Activated CD8-positive, alpha-beta memory T cell treated with anti-CD3 and anti-CD28 coated beads for 48 hours (primary cell): ENCODE data around the gene CLUH.
"Not testable (repeated sequence)": the region's sequence is repeated elsewhere in the genome, so short reads cannot be mapped to it uniquely, and the experiment has no call there.

Experiments used
- DNase-seq, 3 experiments: peaks; one replicate each; pipeline ENCODE4 v3.0.0-alpha.2; 2020; ENCODE audit warnings: low read depth in 2 of 3, low spot score in 2 of 3

The CLUH gene

DNA sequence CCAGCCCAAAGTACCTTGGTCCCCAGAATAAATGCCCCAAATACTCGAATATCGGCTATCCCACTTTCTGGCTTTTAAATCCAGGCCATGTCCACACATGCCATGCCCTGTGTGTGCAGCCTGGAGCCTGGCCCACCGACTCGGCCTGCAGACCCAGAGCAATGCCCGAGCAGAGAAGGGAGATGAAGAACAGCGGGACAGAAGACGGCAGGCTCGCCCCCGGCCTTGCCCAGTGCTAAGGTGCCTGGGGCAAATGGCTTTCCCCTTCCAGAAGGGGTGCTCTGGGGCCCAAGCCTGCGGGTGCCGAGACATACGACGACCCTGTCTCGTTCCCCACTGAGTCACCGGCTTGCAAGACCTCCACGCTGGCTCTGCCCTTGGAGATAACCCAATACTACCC is 8.0 kb downstream of the CLUH start:
- DNase-seq = no peak

DNA sequence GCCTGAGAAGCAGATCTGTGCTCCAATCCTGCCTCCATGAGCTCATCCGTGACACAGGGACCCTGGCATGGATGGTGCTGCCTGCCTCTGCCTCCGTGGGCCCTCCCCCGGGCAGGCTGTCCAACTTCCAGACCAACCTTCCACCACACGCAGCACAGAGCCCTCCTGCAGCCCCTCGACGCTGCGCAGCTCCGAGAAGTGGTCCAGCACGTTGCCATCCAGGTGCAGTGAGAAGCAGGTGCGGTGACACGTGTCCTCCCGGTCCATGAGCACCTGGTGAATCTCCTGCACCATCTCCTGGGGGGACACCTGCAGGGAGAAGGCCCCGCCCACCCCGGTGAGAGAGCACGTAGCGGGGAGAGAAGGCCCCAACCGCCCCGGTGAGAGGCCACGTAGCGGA is 8.4 kb downstream of the CLUH start:
- DNase-seq = no peak

DNA sequence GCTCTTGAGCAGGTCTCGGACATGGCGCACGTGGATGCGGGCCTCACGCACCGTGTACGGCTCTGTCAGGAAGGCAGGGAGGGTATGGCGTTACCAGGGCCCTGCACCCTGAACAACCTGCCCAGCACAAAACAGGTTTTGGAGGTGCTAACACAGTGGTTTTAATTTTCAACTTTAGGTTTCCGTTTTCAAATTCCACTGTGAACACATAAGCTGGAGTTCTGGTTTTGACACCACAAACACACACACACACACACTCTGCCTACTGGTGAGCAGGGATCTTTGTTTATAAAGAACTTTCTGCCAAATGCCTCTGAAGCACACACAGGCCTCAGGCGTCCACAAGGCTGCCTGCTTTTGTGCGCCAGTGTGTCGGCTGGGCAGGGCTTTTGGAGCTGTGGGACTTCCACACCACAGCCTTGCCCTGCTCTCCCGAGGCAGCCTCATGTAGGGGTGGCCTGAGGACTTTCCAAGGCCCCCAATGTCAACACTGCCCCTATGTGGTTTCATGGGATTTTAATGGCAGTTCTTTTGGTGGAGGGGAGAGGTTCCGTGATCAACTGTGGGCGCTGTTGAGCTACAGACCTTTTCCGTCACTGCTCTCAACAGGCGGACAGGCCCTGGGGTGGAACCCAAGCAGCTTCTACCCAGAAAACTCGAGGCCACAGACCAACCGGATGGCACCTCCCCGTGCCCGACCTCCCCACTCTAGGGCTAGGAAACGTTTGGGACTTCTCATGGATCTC is 9.4 kb downstream of the CLUH start:
- no peak for DNase-seq

DNA sequence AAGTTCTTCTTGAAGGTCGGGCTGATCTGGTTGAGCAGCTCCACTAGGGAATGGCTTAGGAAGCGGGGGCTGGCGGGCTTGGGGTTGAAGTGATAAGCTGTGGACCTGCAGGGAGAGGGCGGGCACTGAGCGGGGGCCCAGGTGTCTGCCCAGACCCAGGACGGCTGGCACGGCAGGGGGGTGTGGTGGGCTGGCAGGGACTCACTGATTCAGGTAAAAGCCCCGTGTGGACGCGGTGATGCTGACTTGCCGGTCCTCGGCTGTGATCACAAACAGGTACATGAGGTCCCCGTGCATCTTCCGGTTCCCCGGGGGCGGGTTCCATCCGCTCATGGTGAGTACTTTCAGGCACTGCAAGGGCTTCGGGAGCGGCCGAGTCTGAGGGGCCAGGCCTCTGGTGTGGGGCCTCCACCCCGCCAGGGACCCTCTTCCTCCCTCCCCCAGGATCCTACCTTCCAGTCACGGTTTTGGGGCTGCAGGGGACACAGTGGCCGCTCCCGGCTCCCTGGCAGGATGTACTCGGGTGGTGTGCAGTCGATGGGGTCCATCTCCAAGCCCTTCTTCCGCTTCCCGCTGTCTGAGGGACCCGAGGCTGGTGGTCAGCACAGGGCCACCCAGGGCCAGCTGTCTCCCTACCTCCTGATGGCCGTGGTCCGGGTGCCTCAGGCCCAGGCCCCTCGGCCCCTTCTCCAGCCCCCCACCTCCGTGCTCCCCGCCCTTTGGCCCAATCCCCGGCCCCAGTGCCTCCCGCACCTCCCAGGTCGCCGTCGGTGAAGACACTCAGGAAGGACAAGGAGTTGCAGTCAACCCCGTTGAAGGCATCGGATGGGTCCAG is 10.2 kb downstream of the CLUH start:
- no peak for DNase-seq

DNA sequence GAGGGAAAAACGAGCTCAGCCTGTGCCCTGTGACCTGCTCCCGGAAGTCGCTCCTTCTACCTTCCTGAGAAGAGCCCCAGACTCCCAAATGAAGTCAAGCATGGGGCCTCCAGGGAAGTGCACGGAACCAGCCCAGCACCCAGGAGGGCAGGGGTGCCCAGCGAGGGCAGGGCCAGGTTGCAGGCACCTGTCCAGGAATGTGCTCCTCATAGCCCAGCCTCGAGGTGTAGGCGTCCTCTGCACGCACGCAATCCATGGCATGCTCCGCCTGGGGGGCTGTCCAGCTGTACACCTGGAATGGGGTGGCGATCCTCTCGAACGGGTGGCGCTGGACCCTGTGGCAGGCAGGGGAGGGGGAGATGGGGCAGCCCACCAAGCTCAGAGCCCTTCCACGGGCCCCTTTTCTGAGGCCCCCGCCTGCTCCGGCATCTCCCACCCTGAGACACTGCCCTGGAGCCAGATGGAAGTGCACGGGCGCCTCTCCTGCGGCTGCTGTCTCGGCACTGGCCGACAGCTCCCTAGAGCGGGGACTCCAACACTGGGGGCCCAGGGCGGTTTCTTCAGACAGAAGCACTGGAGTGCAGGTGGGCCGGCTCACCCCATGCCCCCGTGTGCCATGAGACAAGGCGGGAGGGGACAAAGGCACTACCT is 10.9 kb downstream of the CLUH start:
- no peak for DNase-seq

DNA sequence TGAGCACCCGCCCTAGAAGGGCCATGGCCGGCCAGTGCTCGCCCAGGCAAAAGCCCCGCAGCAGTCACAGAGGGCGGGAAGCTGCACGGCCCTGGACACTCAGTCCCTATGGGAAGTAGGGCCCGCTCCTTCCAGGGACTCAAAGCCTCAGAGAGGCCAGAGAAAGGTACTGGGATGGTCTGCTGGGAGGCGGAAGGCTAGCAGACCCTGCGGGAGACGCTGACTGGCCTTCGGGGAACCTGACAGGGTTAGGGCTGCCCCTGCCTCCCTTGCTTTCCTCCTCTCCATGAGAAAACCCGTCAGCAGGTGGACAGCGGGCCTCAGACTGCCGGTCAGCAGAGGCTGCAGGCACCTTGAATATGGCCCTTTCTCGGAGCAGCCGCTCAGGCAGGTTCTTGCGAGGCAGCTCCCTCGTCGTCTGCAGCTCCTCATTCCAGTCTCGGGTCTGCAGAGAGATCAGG is 11.5 kb downstream of the CLUH start:
- DNase-seq = no peak

DNA sequence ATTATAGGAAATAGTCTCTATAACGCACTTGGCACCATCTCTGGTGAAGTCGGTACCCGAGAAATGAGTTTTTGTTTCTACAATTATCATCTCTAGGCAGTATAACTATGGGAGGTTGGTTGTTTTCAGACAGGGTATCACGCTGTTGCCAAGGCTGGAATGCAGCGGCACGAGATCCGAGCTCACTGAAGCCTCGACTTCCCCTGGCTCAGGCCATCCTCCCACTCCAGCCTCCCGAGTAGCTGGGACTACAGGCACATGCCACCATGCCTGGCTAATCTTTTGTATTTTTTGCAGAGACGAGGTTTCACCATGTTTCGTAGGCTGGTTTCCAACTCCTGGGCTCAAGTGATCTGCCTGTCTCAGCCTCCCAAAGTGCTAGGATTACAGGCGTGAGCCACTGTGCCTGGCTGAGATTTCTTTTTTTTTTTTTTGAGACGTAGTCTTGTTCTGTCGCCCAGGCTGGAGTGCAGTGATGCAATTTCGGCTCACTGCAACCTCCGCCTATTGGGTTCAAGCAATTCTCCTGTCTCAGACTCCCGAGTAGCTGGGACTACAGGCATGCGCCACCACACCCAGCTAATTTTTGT is 12.3 kb downstream of the CLUH start:
- DNase-seq = not testable (repeated sequence)

DNA sequence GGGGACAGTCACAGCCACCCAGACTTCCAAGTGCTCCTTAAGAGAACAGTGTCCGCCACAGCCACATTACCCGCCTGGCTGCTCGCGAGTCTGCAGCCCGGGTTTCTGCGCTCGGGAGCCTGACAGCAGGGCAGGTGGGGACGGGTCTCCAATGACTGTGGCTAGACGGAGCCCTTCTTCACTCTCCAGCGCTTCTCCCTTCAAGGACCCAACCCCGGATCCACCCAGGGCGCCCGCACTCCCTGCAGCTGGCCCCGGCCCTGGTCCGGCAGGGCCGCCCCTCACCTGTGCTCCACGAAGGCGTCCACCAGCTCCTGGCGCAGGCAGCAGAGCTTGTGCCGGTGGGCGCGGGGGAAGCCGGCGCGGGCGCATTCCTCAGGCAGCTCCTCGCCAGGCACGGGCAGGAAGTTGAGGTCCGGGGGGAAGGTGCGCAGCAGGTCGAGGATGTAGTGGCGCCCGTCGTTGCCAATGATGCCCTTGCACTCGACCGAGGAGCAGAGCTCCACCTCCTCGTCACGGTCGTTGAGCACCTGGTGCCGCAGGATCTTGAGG is 13.9 kb downstream of the CLUH start:
- DNase-seq = no peak

DNA sequence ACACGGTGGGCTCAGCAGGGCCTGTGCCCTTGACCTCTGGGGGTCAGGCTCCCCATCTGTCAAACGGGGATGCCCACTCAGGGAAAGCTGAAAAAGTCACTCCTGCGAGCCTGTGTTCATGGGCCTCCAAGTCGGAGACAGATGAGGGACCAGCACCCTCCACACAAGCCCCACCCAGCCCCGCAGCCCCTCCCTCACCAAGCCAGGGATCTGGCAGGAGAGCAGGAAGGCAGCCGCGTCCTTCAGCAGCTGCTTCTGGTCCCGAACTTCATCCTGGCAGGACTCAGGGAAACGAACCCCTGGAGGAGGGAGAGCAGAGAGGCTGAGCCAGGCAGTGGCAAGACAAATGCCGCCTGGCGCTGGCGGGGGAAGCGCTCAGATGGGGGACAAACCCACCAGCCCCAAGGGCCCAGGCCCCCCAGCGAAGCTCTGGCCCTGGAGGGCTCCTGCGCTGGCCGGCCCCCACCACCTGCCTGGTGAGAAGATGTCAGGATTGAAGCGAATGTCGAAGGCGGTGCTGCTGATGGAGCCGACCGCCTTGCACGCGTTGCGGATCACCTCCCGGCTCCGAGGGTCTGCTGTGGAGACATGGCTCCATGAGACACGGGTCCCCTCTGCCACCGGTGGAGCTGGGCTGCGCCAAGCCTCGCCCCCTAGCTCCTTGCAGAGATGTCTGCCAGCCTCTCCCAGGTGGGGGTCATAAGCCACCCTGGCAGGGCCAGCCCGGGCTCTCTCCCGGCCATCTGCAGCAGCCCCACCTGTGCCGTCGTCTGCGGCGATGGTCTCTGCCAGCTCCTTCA is 15.4 kb downstream of the CLUH start:
- no peak for DNase-seq

DNA sequence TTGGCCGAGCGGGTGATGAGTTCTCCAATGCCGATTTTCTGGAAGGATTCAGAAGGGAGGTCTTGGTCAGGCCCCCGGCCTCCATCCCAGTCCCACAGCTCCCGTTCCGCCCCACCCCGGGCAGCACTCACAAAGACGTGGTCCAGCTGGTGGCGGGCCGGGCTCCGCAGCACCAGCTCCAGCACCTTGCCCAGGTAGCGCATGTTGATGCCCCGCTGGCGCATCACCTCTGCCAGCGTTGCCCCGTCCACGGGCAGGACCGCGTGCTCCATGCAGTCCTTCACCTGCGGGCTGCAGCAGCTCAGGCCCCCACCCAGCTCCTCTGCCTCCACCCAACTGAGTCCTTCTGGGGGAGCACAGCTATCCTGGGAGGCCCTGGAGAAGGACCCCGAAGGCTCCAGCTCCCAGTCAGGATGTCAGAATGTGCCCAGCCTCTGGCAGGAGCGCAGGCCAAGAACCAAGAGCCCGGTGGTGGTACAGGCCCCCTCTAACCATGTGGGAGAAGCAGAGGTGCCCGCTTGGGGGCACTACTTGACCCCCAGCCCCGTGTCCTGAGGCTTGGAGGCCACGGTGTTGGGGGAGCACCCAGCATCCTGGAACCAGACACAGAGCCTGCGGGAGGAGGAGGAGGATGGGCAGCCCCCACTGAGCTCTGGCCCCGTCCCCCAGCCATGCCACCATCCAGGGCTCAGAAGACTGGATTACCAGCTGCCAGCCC is 16.2 kb downstream of the CLUH start:
- DNase-seq = no peak

DNA sequence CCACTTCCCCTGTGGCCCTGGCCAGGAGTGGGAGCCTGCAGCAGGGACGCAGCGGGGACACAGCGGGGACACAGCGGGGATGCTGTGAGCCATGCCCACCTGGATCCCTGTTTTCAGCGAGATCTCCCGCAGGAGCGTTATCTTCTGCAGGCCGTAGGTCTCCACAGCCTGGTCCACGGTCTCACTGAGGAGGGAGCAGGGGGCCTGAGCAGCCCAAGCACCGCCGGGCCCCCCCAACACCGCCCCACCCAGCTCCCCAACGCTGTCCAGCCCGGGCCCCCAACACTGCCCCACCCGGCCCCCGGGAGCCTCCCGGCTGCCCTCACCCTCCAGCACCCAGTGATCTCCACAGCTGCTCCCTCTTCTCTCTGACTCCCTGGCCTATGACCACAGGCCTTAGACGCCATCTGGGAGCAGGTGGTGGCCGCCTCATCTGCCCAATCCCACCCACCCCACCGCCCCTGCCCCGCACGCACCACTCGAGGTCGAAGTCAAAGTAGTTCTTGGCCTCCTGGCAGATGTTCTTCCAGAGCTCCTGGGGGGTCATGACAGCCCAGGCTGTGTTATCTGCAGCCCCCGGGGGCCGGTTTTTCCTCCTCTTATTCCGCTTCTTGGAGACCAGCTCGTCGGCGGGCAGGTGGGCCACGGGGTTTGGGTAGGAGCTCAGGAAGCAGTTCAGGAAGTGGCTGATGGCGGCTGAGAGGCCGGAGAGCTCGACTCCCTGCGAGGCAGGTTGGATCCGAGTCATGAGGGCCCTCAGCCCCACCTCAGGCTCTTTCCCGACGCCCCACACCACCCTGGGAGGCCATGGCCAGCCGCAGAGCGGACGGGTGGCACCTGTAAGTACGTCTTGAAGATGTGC is 17.0 kb downstream of the CLUH start:
- no peak for DNase-seq

DNA sequence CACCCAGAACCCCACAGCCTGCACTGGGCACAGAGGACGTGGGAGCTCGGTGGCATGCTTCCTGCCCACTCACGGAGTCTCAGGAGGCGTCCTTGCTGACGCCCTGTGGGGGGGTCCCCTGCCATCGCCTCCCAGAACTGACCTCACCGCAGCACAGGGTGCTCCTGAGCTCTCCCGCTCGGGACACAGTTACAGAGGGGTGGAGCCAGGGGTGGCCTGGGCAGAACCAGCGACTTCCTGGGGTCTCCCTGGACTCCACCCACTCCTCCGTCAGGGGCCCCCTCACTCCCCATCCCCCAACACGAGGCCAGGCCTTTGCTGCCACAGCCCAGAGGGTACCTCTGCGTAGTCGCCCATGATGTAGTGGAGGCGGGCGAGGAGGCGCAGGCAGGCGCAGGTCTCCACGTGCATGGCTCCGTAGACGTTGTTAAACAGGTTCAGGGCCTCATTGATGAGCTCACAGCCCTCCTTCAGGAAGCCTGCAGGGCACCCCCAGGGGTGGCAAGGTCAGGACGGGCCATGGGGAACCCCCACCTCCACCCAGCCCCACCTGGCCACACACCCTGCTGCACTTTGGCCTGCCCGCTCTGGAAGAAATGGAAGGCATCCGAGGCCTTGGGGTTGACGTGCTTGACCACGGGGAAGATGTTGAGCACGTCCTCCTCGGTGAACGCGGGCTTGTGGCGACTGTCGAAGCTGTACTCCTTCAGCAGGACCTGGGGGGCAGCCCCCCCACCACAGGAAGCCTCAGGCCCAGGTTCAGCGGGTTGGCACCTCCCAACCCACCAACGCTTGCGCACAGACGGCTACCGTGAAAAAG is 17.8 kb downstream of the CLUH start:
- DNase-seq = no peak

DNA sequence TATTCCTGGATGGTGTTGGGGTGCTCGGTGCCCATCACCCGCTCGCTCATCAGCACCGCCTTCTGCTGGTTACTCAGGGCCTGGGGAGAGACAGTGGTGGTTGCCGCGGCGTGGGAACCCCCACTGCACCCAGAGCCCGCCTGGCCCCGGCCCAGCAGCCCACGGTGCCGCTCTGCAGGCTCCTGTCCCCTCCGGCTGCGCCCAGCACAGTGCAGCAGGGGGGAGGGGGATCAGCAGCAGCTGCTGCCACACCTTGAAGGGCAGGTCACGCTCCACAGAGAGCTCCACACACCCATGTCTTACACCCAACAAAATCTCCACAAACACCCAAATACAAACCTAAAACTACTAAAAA is 18.8 kb downstream of the CLUH start:
- no peak for DNase-seq

DNA sequence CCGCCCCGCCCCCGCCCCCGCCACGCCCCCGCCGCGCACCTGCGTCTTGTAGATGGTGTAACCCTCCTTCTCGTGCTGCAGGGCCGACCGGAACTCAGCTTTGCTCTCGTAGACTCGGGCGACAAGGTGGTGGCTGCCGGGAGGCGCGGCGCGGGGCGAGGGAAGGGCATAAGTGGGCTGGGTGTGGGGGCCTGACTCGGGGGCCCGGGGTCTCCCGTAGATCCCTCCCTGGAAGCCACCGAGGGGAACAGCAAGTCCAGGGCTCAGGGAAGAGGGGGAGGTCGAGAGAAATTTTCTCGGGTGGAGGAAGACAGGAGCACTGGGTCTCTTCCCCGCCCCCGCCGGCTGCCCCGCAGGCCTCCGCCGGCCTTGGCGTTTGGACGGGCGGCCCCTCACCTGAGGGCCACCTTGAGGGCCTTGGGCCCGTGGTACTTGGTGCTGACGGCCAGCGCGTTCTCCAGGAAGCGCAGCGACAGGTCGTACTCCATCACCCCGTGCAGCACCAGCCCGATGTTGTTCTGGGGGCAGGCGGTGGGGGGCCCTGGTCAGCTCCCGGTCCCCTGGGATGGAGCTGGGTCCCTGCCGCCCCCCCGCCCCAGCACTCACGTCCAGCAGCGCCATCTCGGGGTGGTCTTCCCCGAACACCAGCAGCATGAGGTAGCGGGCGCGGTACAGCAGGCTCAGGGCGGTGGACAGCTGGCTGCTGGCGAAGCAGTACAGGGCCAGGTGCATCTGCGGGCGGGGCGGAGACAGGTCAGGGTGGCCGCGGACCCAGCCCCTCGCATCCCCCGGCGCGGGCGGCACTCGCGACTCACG is 19.4 kb downstream of the CLUH start:
- DNase-seq = no peak

DNA sequence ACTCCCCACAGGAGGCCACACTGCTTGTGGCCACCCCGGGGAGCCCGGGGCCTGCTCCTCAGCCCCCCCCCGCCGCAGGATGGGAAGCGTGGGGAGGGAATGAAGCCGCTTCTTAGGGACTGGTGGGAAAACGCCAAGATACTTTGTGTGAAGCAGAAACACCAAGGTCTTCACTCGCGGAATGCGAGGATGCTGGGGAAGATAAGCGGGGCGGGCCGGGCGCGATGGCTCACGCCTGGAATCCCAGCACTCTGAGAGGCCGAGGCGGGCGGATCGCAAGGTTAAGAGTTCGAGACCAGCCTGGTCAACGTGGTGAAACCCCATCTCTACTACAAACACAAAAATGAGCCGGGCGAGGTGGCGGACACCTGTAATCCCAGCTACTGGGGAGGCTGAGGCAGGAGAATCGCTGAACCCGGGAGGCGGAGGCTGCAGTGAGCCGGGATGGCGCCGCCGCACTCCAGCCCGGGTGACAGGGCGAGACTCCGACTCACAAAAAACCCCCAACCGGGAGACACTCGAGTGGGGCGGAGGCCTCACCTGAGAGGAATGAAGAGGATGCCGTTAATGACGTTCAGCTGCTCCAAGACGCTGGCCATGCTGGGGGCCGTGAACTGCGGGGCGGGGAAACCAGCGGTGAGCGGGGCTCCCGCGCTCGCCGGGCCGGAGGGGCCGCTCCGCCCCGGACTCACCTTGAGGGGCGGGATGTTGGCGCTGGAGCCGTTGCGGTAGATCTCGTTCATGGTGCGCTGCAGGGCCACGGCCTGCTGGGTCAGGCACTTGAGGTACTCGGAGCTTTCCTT is 20.3 kb downstream of the CLUH start:
- DNase-seq = no peak
